Stimulated activated memory B cell treated with anti-CD40 and anti-IgM and Interleukin-4, amounts not matched to agents 10 μg/mL and 1 μg/mL and 100 μg/mL, for 72 hours (primary cell): ENCODE data around the gene CERS5.

ENCODE experiments used
- ATAC-seq: fragments of 150-1000 bp; cut with Tn5 transposase; 2 replicates; pipeline ENCODE4 v1.10.0; 2021
- H3K27ac Mint-ChIP-seq: one replicate; pipeline ENCODE4 v1.8.0; 2022; ENCODE audit warnings: mild to moderate bottlenecking, mixed read lengths
- H3K27me3 Mint-ChIP-seq: one replicate; pipeline ENCODE4 v1.8.0; 2022; ENCODE audit warnings: mixed read lengths
- H3K36me3 Mint-ChIP-seq: one replicate; pipeline ENCODE4 v1.8.0; 2022; ENCODE audit warnings: mixed read lengths
- H3K4me1 Mint-ChIP-seq: one replicate; pipeline ENCODE4 v1.8.0; 2022; ENCODE audit warnings: mixed read lengths
- H3K4me3 Mint-ChIP-seq: one replicate; pipeline ENCODE4 v1.8.0; 2022; ENCODE audit warnings: mild to moderate bottlenecking, moderate library complexity, mixed read lengths
- H3K9me3 Mint-ChIP-seq: one replicate; pipeline ENCODE4 v1.8.0; 2022; ENCODE audit warnings: mixed read lengths

Gene CERS5

DNA sequence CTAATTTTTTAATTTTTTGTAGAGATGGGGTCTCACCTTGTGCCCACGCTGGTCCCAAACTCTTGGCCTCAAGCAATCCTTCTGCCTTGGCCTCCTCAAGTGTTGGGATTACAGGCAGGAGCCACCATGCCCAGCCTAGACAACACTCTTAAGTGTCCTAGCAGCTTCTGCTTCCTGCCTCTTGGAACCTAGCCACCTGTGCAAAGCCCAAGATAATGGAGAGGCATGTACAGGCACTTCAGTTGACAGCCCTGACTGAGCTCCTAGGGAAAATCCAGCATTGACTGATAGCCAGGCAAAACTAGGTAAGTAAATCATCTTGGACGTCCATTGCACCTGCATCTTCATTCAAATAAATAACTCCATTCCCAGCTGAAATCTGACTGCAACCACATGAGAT lies 39.6 kb downstream of the CERS5 start:
- H3K27ac Mint-ChIP-seq: peak overlapping the region; percentile 66
- ATAC-seq: no peak
- H3K4me3 Mint-ChIP-seq: no peak overlapping the region
- peaks cover 30% of the 10 kb centered on the region for H3K4me1 Mint-ChIP-seq
- H3K27me3 Mint-ChIP-seq: no peaks in the 10 kb centered on the region
- H3K9me3 Mint-ChIP-seq: no peaks in the 10 kb centered on the region
- peaks cover 66% of the 10 kb centered on the region for H3K36me3 Mint-ChIP-seq

DNA sequence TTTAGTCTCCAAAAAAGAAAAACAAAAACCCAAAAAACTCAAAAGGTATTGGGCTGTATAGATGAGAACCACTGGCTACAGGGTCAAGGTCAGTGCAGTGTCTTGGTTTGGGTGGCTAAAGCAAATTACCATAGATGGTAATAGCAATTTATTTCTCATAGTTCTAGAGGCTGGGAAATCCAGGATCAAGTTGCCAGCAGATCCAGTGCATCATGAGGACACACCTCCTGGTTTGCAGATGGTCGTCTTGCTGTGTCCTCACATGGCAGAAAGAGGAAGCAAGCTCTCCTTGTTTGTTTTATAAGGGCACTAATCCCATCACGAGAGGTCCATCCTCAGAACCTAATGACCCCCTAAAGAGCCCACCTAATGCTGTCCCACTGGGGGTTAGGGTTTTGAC lies 44.0 kb downstream of the CERS5 start:
- Mint-ChIP-seq H3K4me3 (no peak overlapping the region), H3K27ac (no peak overlapping the region), H3K36me3 (peaks cover 60% of the 10 kb centered on the region), H3K9me3 (no peaks in the 10 kb centered on the region), H3K4me1 (peaks cover 37% of the 10 kb centered on the region), H3K27me3 (no peaks in the 10 kb centered on the region)
- ATAC-seq: no peak

DNA sequence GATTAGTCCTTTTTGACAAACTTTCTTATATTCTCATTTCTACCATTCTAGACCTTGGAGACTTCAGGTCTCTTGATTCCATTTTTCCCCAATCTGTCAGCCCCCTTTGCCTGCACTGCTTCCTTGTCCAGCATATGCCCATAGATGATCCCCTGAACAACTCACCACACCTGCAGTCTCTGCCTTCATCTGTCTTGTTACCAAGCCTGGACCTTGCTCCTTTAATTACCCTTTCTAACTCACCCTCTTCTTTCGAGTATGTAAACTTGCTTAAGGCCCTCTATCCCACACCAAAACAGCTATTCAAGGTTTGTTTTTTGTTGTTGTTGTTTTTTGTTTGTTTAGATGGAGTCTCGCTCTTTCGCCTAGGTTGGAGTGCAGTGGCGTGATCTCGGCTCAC lies 45.5 kb downstream of the CERS5 start:
- Mint-ChIP-seq H3K27ac (no peak overlapping the region), H3K36me3 (peaks cover 45% of the 10 kb centered on the region), H3K27me3 (no peaks in the 10 kb centered on the region), H3K4me3 (no peak overlapping the region), H3K9me3 (no peaks in the 10 kb centered on the region), H3K4me1 (peaks cover 39% of the 10 kb centered on the region)
- ATAC-seq: no peak

- H3K9me3 Mint-ChIP-seq: no peaks in the 10 kb centered on the region
- H3K4me1 Mint-ChIP-seq: peaks cover 45% of the 10 kb centered on the region
- H3K27me3 Mint-ChIP-seq: no peaks in the 10 kb centered on the region
- peaks cover 47% of the 10 kb centered on the region for H3K36me3 Mint-ChIP-seq
- no peak overlapping the region for H3K4me3 Mint-ChIP-seq
- no peak for ATAC-seq
- H3K27ac Mint-ChIP-seq: no peak overlapping the region
Observed at GRCh38 chr12:50120953-50121352, 46.2 kb downstream of the CERS5 start.

DNA sequence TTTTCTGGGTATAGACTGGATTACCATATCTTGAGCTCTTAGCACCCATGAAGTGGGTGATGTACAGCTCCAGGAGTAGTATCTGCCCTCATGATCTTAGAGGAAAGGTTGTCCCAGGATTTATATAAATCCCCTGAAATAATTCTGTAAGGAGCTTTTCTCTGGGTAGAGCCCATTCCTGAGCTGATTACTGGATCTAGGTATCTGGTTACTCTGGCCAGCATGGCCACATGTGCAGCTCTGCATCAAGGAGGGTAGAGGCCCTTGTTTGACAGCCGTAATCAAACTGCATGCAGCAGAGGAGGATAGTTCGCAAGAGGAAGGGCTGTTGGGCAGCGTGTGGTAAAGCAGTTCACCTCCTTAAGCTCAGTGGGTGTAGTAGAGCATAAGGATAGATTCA lies 46.6 kb downstream of the CERS5 start:
- no peak overlapping the region for H3K27ac Mint-ChIP-seq
- peaks cover 47% of the 10 kb centered on the region for H3K36me3 Mint-ChIP-seq
- H3K4me3 Mint-ChIP-seq: no peak overlapping the region
- H3K27me3 Mint-ChIP-seq: no peaks in the 10 kb centered on the region
- peaks cover 45% of the 10 kb centered on the region for H3K4me1 Mint-ChIP-seq
- H3K9me3 Mint-ChIP-seq: no peaks in the 10 kb centered on the region
- no peak for ATAC-seq

DNA sequence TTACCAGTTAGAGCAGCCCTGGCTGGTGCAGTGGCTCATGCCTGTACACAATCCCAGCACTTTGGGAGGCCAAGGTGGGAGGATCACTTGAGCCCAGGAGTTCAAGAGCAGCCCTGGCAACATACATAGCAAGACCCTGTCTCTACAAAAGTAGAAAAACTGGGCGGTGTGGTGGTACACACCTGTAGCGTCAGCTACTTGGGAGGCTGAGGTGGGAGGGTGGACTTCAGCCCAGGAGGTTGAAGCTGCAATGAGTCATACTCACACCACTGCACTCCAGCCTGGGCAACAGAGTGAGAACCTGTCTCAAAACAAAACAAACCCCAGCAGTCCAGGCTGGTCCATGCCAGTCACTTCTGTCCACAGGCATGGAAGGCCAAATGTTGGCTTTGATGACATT lies 47.8 kb downstream of the CERS5 start:
- no peaks in the 10 kb centered on the region for H3K27me3 Mint-ChIP-seq
- no peak for ATAC-seq
- no peaks in the 10 kb centered on the region for H3K9me3 Mint-ChIP-seq
- no peak overlapping the region for H3K4me3 Mint-ChIP-seq
- H3K4me1 Mint-ChIP-seq: peaks cover 41% of the 10 kb centered on the region
- H3K27ac Mint-ChIP-seq: no peak overlapping the region
- H3K36me3 Mint-ChIP-seq: peaks cover 50% of the 10 kb centered on the region

DNA sequence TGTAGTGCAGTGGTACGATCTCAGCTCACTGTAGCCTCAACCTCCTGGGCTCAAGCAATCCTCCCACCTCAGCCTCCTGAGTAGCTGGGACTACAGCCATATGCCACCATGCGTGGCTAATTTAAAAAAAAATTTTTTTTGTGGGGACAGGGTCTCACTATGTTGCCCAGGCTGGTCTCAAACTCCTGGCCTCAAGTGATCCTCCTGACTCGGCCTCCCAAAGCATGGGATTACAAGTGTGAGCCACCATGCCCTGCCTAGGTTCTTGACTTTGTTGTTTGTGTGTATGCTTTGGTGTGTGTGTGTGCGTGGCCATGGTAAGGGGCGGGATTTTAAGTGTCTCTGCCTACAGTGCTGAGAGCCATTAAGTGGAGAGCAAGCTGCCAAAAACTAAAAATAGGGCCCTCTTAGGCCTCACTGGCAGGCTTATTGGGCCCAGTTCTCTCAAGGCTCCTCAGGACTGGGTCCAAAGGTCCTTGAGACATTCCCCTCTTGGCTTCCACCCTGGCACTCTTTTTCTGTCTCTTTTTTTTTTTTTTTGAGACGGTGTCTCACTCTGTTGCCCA lies 50.0 kb downstream of the CERS5 start:
- Mint-ChIP-seq H3K4me1 (peaks cover 44% of the 10 kb centered on the region), H3K27ac (no peak overlapping the region), H3K4me3 (no peak overlapping the region), H3K9me3 (no peaks in the 10 kb centered on the region), H3K27me3 (no peaks in the 10 kb centered on the region), H3K36me3 (peaks cover 38% of the 10 kb centered on the region)
- no peak for ATAC-seq

DNA sequence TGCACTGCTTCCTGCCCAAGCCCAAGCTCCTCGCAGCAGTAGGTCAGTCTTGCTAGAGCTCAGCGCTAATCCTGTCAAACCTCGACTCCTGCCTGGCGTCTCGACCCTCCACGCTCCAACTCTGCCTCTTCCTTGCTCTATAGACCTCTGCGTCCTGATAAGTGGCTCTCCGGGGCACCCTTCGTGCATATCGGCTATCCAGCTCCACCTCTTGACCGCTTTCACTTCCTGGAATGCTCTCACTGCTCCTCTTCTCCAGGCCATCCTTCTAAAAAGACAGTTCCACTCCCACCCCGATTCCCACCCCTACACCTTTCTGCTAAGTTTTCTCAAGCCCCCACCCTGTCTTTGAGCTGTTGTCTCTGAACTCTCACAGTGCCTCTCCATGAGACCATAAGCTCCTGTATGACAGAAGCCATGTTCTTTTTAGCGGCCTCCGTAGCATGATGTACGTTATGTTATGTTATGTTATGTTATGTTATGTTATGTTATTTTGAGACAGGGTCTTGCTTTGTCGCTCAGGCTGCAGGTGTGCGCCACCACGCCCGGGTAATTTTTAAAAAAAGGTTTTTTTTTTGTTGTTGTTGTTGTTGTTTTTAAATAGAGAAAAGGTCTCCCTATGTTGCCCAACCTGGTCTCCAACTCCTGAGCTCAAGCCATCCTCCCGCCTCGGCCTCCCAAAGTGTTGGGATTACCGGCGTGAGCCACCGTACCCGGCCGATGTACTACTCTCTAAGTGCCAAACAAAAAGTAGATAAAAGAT lies 54.5 kb downstream of the CERS5 start:
- Mint-ChIP-seq H3K27ac (peak overlapping the region; percentile 91), H3K4me1 (peaks cover 66% of the 10 kb centered on the region), H3K9me3 (no peaks in the 10 kb centered on the region), H3K27me3 (no peaks in the 10 kb centered on the region), H3K36me3 (peaks cover 21% of the 10 kb centered on the region), H3K4me3 (peak overlapping the region; percentile 94)
- no peak for ATAC-seq

DNA sequence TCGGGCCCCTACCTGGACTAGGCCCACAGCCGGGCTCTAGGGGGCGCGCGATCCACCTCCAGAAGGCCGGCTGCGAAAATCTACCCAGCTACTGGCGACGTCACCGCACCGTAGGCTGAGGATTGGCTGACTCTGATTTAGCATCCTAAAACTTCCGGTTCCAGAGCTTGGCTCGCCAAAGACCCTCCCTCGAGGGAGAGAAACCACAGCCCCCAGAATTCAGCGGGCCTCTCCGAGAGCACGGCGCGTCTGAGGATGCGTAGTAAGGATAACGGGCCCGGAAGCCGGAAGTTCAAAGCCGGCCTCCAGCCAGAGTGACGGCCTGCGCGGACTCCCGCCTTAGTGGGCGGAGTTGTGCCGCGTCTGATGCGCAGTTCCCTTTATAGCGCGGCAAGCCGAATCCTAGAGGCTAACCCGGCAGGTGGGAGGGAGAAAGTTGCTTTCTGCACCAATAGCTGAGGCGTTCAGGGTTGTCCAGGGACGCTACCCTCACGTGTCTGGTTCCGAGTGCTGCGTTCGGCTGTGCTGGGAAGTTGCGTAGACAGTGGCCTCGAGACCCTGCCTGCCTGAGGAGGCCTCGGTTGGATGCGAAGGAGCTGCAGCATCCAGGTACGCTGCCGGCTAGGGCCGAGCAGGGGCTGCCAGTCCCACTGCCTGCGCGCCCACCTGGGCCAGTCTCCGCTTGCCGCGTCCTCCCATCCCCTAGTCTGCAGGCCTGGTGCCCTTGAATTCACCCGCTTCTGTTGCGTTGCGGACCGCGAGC lies 55.3 kb downstream of the CERS5 start, which contains the start of gene COX14:
Gene COX14 (plus strand): TSS at position 544 of the 763 bp plus-strand sequence. CDS start 7,808 bp downstream, outside the sequence.
- no peaks in the 10 kb centered on the region for H3K27me3 Mint-ChIP-seq
- no peaks in the 10 kb centered on the region for H3K9me3 Mint-ChIP-seq
- peak within 1 kb of the TSS; percentile 94 for H3K4me3 Mint-ChIP-seq
- H3K36me3 Mint-ChIP-seq: peaks cover 21% of the 10 kb centered on the region
- peaks cover 60% of the 10 kb centered on the region for H3K4me1 Mint-ChIP-seq
- H3K27ac Mint-ChIP-seq: peak within 1 kb of the TSS; percentile 91
- ATAC-seq: peak; percentile 90

- Mint-ChIP-seq H3K36me3 (peaks cover 21% of the 10 kb centered on the region), H3K9me3 (no peaks in the 10 kb centered on the region), H3K27me3 (no peaks in the 10 kb centered on the region), H3K4me1 (peaks cover 55% of the 10 kb centered on the region), H3K27ac (peak overlapping the region; percentile 91), H3K4me3 (peak overlapping the region; percentile 94)
- ATAC-seq: peak; percentile 1
Observed at GRCh38 chr12:50111395-50111692, 55.8 kb downstream of the CERS5 start.

DNA sequence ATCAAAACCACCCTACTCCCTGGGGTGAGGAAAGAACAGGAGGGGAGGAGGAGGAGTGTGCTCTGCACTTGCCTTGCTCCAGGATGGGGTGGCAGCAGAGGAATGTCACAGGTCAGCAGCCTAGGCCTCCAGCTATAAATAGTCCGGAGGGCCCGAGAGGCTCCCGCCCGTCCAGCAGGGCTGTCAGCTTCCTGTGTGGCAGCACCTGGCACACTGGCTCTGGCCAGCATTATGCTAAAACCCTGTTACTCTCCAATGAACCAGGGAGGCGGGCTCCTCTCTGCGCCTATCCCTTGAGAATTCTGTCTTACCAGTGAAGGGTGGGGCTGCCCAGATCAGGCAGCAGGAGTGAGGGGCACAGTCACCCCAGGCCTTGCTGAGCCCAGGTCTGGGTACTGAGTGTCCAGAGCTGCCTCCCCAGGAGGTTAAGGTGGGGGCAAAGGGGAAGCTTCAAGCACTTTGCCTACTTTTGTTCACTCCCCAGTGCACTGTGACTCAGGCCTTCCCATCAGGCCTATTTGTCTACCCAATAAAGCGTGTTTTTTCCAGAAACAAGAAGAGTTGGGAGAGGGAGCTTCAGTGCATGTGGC lies 56.3 kb downstream of the CERS5 start:
- peaks cover 53% of the 10 kb centered on the region for H3K4me1 Mint-ChIP-seq
- H3K27ac Mint-ChIP-seq: peak overlapping the region; percentile 91
- H3K27me3 Mint-ChIP-seq: no peaks in the 10 kb centered on the region
- H3K36me3 Mint-ChIP-seq: peaks cover 21% of the 10 kb centered on the region
- peak overlapping the region; percentile 94 for H3K4me3 Mint-ChIP-seq
- peak; percentile 60 for ATAC-seq
- H3K9me3 Mint-ChIP-seq: no peaks in the 10 kb centered on the region

DNA sequence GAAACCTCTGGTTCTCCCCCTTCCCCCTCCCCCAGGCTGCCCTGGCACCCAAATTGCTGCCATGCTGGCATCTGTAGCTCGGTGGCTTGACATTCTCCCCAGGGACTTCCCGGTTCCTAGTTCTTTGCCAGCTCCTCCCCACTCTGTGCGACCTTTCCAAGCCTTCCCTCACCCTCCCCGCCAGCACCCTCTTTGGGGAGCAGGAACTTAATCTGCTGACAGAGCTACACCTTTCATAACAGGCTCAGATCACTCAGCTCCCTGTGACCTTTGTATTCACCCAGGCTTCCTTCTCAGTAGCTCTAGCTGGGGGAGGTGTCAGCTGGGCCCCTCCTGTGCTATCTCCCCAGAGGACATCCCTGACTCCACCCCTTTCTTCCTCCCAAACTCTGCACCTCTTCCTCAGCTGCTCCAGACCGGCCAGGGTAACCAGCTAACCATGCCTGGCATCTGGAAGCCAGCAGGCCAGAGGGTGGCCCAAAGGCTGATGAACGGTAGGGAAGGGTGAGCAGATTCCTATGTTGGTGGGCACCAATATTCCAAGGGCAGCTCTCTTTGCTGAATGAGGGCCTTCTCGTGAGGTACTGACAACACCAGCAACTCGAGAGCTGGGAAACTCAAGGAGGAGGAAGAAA lies 56.9 kb downstream of the CERS5 start:
- ATAC-seq: peak; percentile 46
- Mint-ChIP-seq H3K27ac (peak overlapping the region; percentile 91), H3K4me3 (peak overlapping the region; percentile 94), H3K9me3 (no peaks in the 10 kb centered on the region), H3K27me3 (no peaks in the 10 kb centered on the region), H3K4me1 (peaks cover 52% of the 10 kb centered on the region), H3K36me3 (peaks cover 21% of the 10 kb centered on the region)

- H3K27ac Mint-ChIP-seq: peak overlapping the region; percentile 91
- H3K4me3 Mint-ChIP-seq: peak overlapping the region; percentile 94
- no peak for ATAC-seq
Observed at GRCh38 chr12:50109319-50109718, 57.9 kb downstream of the CERS5 start.

GRCh38 chr12:50107416-50108268 lies 59.5 kb downstream of the CERS5 start:
- Mint-ChIP-seq H3K4me3 (no peak overlapping the region), H3K36me3 (peaks cover 21% of the 10 kb centered on the region), H3K9me3 (no peaks in the 10 kb centered on the region), H3K4me1 (peaks cover 63% of the 10 kb centered on the region), H3K27ac (peak overlapping the region; percentile 91), H3K27me3 (no peaks in the 10 kb centered on the region)
- no peak for ATAC-seq

More at GRCh38 chr12:50109319-50109718, 57.9 kb downstream of the CERS5 start:
- peaks cover 22% of the 10 kb centered on the region for H3K36me3 Mint-ChIP-seq
- no peaks in the 10 kb centered on the region for H3K27me3 Mint-ChIP-seq
- peaks cover 48% of the 10 kb centered on the region for H3K4me1 Mint-ChIP-seq
- H3K9me3 Mint-ChIP-seq: no peaks in the 10 kb centered on the region
